GM21528 (cell line): ENCODE measurements around the gene BAIAP3.
"Not testable (repeated sequence)": the region's sequence is repeated elsewhere in the genome, so short reads cannot be mapped to it uniquely, and the experiment has no call there.

Source experiments
- ATAC-seq: cut with Tn5 transposase; IDR thresholded peaks from one replicate; pipeline ENCODE4 v1.9.1; 2021; ENCODE audit warnings: mild to moderate bottlenecking, moderate library complexity; ENCODE audit not compliant: unreplicated experiment, low FRiP score

The BAIAP3 gene

GRCh38 chr16:1315081-1316032, 18.1 kb upstream of the BAIAP3 start:
- ATAC-seq, result no peak

GRCh38 chr16:1316033-1316405, 17.4 kb upstream of the BAIAP3 start:
- ATAC-seq, result no peak

GRCh38 chr16:1317479-1318267, 15.8 kb upstream of the BAIAP3 start:
- ATAC-seq, result no peak

- ATAC-seq, result no peak
Observed at GRCh38 chr16:1318268-1318545, 15.2 kb upstream of the BAIAP3 start.

DNA sequence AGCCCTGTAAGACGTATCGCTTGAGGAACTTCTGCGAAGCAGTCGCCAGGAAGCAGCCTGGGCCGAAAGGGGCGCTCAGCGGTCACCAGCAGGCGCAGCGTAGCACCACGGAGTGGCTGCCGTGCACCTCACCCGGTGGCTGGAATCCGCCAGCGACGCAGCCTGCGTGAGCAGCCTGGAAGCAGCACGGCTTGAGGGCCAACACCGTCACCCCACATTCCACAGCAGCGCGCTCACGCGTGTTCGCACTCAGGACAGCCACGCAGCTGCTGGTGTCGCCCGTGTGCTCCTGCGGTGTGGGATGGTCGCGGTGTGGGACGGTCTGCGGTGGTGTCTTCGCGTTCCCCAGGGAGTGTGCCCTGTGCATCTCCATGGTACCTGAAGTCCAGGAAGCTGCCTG, 14.4 kb upstream of the BAIAP3 start:
- no peak for ATAC-seq

- no peak for ATAC-seq
Observed at GRCh38 chr16:1320097-1320496, 13.3 kb upstream of the BAIAP3 start.

DNA sequence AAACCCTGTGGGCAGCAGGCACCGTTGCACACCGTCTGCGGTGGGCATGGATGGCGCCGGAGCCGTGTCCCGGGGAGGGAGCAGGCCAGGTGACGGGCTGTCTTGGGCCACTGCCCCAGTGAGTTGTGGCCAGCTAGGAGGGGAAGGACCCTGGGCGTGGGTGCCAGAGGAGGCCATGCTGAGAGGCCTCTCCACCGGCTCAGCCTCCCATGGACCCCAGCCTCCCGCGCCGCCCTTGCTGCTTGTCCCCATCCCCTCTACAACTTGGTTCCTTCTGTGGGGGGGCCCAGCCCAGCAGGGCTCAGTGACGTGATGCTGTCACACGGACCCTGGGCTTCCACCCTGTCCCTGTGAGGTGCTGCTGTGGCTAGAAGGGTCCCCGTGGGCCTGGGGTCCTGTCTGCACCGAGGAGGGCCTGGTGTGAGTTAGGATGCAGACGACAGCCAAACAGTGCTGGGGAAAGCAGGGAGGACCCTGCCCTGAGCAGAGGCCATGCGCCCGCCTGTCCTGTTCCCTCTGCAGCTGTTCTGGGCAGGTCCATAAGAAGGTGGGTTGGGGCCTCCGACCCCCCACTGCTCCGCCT, 12.7 kb upstream of the BAIAP3 start:
- ATAC-seq, result no peak

GRCh38 chr16:1322407-1322806, 11.0 kb upstream of the BAIAP3 start:
- no peak for ATAC-seq

- ATAC-seq, result no peak
Observed at GRCh38 chr16:1323296-1324239, 9.9 kb upstream of the BAIAP3 start.

DNA sequence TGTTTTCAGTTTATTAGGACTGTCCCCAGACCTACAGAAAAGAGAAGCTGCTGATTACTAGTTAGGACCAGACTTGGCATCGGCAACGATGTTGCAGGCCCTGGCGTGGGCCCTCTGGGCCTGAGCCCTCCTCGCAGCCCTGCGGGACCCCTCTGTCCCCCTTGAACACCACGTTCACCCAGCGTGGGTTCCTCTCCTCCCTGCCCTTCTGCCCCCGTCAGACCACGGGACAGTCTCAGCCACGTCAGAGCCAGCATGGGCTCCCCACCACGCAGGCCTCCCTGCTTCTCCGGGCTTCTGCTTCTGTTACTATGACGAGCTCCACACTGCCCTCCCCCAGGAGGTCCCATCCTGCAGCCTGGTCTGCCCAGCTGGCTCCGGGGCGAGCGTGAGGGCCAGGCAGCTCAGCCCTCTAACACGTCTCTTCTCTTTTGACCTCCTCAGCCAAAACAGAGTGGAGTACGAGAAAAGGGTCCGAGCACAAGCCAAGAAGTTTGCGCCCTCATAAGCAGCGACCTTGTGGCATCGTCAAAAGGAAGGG, 9.1 kb upstream of the BAIAP3 start:
- no peak for ATAC-seq

- no peak for ATAC-seq
Observed at GRCh38 chr16:1325261-1325660, 8.2 kb upstream of the BAIAP3 start.

GRCh38 chr16:1325673-1326371, 7.6 kb upstream of the BAIAP3 start:
- ATAC-seq, result no peak

GRCh38 chr16:1326391-1326790, 7.1 kb upstream of the BAIAP3 start:
- no peak for ATAC-seq

DNA sequence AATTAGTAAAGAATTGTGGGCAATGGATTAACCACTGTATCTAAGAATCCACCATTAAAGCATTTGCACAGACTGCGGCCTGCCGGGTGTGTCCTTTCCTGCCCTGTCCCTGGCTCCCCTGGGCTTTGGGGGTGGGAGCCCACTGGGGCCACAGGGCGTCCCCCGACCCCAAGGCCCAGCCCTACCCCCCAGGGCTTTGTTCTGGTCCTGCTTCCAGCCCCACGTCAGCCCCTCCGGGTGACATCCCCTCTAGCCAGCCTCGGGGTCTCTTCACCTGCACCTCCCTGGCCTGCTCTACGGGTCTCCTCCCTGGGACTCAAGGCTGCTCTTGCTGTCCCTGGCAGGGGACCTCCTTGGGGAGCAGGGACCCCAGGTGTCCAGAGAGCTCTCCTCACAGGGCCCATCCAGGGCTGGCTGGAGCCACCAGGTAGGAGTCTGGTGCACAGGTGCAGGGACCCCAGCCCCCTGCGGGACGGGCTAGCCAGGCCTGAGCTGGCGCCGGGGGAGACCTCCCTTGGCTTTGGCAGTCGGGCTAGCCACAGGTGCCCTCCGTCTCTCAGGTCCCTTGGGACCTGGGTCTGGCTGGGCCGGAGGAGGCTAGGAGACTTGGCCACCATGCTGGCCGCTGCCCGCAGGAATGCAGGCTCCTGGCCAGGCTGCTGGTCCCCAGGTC, 6.4 kb upstream of the BAIAP3 start:
- no peak for ATAC-seq

- no peak for ATAC-seq
Observed at GRCh38 chr16:1327619-1327947, 5.9 kb upstream of the BAIAP3 start.

- ATAC-seq, result not testable (repeated sequence)
Observed at GRCh38 chr16:1328136-1328535, 5.3 kb upstream of the BAIAP3 start.

DNA sequence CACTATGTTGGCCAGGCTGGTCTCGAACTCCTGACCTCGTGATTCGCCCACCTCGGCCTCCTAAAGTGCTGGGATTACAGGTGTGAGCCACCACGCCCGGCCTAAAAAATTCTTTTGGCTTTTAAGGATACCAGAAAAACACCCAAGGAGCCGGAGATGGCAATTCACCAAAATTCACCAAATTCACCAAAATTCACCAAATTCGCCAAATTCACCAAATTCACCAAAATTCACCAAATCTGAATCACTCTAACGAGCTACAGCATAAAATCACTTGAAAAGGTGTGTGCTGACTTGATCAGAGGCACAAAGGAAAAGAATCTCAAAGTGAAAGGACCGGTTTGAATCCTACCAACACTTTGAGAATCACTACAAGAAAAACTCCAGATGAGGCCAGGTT, 4.5 kb upstream of the BAIAP3 start:
- ATAC-seq, result not testable (repeated sequence)

DNA sequence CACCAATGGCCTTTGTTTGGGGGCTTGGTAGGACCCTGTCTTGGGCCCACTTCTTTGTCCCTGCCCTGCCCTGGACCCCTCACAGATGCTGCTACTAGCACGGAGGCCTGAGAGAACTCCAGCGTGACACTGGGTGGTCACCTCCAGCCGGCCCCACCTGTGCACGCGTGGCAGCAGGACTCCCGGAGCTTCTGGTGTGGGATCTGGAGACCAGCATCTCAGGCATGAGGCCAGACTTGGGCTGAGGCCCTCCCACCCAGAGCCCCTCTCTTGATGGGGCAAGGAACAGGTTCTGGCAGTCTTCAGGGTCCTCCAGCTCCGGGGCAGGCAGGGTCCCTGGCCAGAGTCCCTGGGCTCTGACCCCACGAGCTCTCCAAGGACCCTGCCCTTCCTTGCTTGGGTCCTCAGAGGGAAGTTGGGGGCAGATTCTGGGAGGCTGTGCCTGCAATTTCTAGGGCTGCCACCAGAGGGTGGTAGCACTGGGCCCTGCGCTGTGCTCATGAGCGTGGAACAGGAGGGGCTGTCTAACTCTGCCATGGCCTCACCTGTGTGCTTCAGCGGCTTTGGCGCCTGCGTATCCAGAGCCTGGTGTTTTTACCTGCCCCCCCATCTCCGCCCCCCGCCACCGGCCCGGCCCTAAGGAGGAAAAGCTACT, 3.1 kb upstream of the BAIAP3 start:
- ATAC-seq, result no peak
